Transverse colon (tissue), 4 donors: Measurements from ENCODE around the gene KLHL11.

Experiments
- CTCF ChIP-seq, 5 experiments: fragments of 200-600 bp in 3 of 5; fragments of 450-650 bp in 2 of 5; sonication (generic) in 3 of 5; IDR thresholded peaks; 1 replicate in 2 of 5; 2 replicates in 3 of 5; pipeline ENCODE4 v1.5.1; 2016 to 2017; ENCODE audit warnings: antibody characterized with exemption in 5 of 5, inconsistent platforms in 3 of 5, mild to moderate bottlenecking in 2 of 5, moderate library complexity in 1 of 5
- EP300 ChIP-seq: sonication (generic); formaldehyde crosslinking; IDR thresholded peaks from one replicate; pipeline ENCODE4 v1.6.1; 2017; ENCODE audit warnings: antibody characterized with exemption, low read depth
- POLR2AphosphoS5 ChIP-seq, 3 donors: sonication (generic); formaldehyde crosslinking; IDR thresholded peaks; one replicate each; pipeline ENCODE4 v1.6.1; 2016; ENCODE audit warnings: antibody characterized with exemption in 3 of 3

DNA sequence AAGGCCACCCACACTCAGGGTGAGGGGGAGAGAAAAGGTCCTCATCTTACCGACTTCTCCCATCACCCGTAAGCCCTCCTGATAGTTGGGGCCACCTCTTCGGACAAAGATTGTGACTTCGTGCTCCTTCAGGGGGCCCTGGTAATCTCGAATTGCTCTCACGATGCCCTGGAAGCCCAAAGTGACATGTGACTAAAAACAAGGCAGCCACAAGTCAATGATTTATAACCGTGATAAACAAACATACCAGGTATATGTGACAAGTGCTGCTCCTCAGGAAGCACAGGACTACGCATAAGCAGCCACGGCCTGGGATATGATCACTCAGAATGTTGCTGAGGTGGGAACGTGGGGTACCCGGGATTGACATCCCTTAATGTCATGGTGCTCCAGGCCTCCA, 36.4 kb upstream of the KLHL11 start:
- TF ChIP-seq CTCF (IDR thresholded peaks at IDR 0.05) (no peak), EP300 (no peak), POLR2AphosphoS5 (IDR thresholded peaks at IDR 0.05) (no peak)
